Kidney (tissue), 14 donors: Measurements from ENCODE around the gene QSOX2. TPM values are rescaled to one million over a fixed set of nuclear protein-coding genes. Genes with fewer than 3 reads are reported as not detected.

Experiments used
- DNase-seq, 5 donors: peaks; one replicate each; pipeline ENCODE4 v3.0.0-alpha.2; 2013 to 2020
- FAIRE-seq: peaks from 2 replicates; lab custom pipeline; 2012; peaks lifted over from hg19 to GRCh38; lab: Jason Lieb, UNC
- H3K27ac ChIP-seq, 2 donors: one replicate each; pipeline ENCODE4 v1.7.0; 2013; ENCODE audit warnings: low read depth in 2 of 2, low read length in 2 of 2, inconsistent platforms in 1 of 2
- H3K27me3 ChIP-seq: one replicate; pipeline ENCODE4 v1.7.1; 2013; ENCODE audit warnings: low read length, inconsistent platforms; ENCODE audit not compliant: control insufficient read depth, insufficient read depth
- H3K36me3 ChIP-seq, 3 donors: one replicate each; pipeline versions ENCODE4 v1.7.0 to v1.7.1; 2013; ENCODE audit warnings: low read length in 3 of 3, control low read depth in 1 of 3, inconsistent platforms in 1 of 3; ENCODE audit not compliant: insufficient read depth in 3 of 3, control insufficient read depth in 2 of 3
- H3K4me1 ChIP-seq, 3 donors: one replicate each; pipeline versions ENCODE4 v1.7.0 to v1.7.1; 2013; ENCODE audit warnings: low read length in 3 of 3, inconsistent platforms in 1 of 3, low read depth in 1 of 3; ENCODE audit not compliant: control insufficient read depth in 2 of 3, insufficient read depth in 2 of 3
- H3K4me3 ChIP-seq, 3 donors: one replicate each; pipeline versions ENCODE4 v1.7.0 to v1.8.1; 2013; ENCODE audit warnings: low read length in 3 of 3, control low read depth in 1 of 3, inconsistent platforms in 1 of 3
- H3K9ac ChIP-seq, 3 donors: one replicate each; pipeline versions ENCODE4 v1.7.0 to v1.7.1; 2013; ENCODE audit warnings: low read length in 3 of 3, control low read depth in 1 of 3, inconsistent platforms in 1 of 3
- H3K9me3 ChIP-seq, 3 donors: one replicate each; pipeline versions ENCODE4 v1.7.0 to v1.7.1; 2013; ENCODE audit warnings: low read length in 3 of 3, control low read depth in 1 of 3, inconsistent platforms in 1 of 3; ENCODE audit not compliant: control insufficient read depth in 2 of 3, insufficient read depth in 1 of 3
- intact Hi-C: fragments of 100-400 bp; cut with DNase I; formaldehyde crosslinking; loops from one replicate; pipeline ENCODE4 v1.11.1; 2022
- polyA plus RNA-seq: library from polyadenylated mRNA; stranded (reverse); fragments of 350-450 nt; fragmentation: Illumina TruSeq; extraction: RNeasy Lipid Tissue Mini Kit (QIAGEN cat#74804); gene quantifications from one replicate; pipeline ENCODE4 v1.2.3, GENCODE V29; 2014; ENCODE audit warnings: low read depth, low replicate concordance; ENCODE audit not compliant: insufficient read depth
- total RNA-seq: library from RNA; stranded (reverse); fragmentation: NEBNext Ultra II Directional; extraction: Animal tissue kit (Norgen Biotek cat#: 25700); gene quantifications from one replicate; pipeline ENCODE4 v1.2.1, GENCODE V29; 2021
- TF ChIP-seq, protein P1 (sequence below): IDR thresholded peaks from 3 replicates; pipeline ENCODE4 v1.5.1; 2012; ENCODE audit warnings: mild to moderate bottlenecking, moderate library complexity, borderline replicate concordance; ENCODE audit not compliant: insufficient read depth; ENCODE audit errors: extremely low read depth
- donor health status: control.
- donor health status: control.
- donor health status: control.
- donor health status: control.
- donor health status: control.
- donor health status: DM: yes; HTN: yes; CAD: no.
- donor health status: Normal renal cell carcinoma (clear cell type).

Gene QSOX2
- total and polyA plus RNA-seq, 2 donors from 2014 or later = 4.0 to 10.1 TPM

DNA sequence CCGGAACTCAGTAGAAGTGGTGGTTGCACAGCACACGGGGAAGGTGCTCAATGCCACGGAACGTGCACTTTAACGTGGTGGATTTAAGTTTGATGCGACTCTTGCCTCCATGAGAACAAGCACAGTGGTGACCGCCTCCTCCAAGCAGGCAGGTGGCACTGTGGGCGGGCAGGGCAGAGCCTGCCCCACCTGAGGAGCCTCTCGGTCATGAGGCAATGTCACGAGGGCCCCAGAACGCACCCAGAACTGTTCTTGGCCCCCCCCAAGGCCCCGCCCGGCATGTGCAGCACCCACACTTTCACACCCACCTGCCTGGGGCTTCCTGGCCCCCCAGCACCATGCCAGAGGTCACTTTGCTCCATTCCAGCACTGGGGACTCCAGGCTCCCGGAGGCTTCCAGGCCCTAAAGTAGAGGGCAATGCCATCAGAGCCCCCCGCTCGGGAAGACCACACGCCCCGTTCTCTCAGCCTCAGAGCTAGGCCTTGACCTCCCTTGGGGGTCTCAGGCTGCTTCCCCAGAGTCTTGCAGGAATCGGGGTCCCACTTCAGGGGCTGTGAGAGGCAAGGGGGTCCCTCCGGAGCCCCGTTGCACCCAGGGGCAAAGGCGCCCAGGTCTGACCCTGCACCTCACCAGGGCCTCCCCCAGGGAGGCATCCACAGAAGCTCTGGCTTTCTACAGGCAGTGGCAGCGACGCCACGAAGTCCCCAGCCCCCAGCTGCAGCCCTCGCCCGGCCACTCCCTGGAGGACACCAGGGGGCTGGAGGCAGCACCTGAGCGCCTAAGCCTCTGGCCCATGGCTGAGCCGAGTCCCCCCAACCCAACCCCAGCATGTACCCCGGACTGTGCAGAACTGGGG is 44.3 kb upstream of the QSOX2 start:
- intact Hi-C loops = no loop called here
- H3K4me1 ChIP-seq = no peaks in the 10 kb centered on the region
- no peak overlapping the region for H3K4me3 ChIP-seq
- H3K27ac ChIP-seq = no peak overlapping the region
- H3K27me3 ChIP-seq = no peaks in the 10 kb centered on the region
- TF ChIP-seq, protein P1, sequence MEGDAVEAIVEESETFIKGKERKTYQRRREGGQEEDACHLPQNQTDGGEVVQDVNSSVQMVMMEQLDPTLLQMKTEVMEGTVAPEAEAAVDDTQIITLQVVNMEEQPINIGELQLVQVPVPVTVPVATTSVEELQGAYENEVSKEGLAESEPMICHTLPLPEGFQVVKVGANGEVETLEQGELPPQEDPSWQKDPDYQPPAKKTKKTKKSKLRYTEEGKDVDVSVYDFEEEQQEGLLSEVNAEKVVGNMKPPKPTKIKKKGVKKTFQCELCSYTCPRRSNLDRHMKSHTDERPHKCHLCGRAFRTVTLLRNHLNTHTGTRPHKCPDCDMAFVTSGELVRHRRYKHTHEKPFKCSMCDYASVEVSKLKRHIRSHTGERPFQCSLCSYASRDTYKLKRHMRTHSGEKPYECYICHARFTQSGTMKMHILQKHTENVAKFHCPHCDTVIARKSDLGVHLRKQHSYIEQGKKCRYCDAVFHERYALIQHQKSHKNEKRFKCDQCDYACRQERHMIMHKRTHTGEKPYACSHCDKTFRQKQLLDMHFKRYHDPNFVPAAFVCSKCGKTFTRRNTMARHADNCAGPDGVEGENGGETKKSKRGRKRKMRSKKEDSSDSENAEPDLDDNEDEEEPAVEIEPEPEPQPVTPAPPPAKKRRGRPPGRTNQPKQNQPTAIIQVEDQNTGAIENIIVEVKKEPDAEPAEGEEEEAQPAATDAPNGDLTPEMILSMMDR = no peak
- H3K9ac ChIP-seq = no peak overlapping the region
- peak in 1 of 5 donors; percentile 52 for DNase-seq
- no peaks in the 10 kb centered on the region for H3K9me3 ChIP-seq
- no peak for FAIRE-seq
- H3K36me3 ChIP-seq = no peaks in the 10 kb centered on the region

DNA sequence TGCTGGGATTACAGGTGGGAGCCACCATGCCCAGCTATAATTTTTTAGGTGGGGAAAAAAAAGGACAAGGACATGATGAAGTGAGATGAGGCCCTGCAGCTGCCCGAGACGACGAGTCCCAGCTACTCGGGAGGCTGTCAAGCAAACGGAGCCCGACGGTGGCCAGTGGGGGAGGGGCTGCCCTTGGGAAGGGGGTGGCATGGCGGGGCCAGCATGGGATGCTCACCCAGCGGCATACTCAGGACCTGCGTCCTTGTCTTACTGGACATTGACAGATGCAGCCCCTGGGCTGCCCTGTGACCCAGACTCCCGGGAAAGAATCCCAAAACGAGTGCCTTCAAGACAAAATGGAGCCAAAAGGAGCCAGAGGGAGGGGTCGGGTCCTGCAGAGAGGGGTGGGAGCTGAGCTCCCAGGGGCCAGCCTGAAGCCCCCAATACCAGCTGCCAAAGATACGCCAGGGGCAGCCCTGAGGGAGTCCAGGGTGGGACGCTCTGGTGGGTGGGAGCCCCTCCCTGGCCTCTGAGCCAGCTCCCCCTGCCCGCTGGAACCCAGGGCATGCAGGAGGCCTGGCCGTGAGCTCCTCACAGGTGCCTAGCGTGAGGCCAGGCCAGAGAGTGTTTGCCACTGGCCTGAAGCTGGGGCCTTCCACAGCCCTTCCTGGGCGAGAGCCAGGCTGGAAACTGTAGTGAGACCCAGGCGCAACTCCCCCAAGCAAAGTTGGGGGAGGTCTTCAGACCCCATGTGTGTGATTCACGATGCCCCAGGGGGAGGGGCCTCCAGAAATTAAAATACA is 42.5 kb upstream of the QSOX2 start:
- DNase-seq (peak in 1 of 5 donors; percentile 53), FAIRE-seq (no peak)
- H3K9ac ChIP-seq = no peak overlapping the region
- no peak overlapping the region for H3K27ac ChIP-seq
- no peak overlapping the region for H3K4me3 ChIP-seq
- no peaks in the 10 kb centered on the region for H3K9me3 ChIP-seq
- H3K27me3 ChIP-seq = no peaks in the 10 kb centered on the region
- intact Hi-C loops = no loop called here
- H3K36me3 ChIP-seq = no peaks in the 10 kb centered on the region
- peaks cover 0 to 3% (median 0%) of the 10 kb centered on the region in 3 donors for H3K4me1 ChIP-seq
- TF ChIP-seq, protein P1 = no peak

GRCh38 chr9:136286987-136287379 is 41.4 kb upstream of the QSOX2 start:
- intact Hi-C loops = no loop called here
- TF ChIP-seq, protein P1 = no peak
- no peak for FAIRE-seq
- Histone ChIP-seq H3K36me3 (no peaks in the 10 kb centered on the region), H3K27ac (no peak overlapping the region), H3K27me3 (no peaks in the 10 kb centered on the region), H3K4me3 (no peak overlapping the region), H3K4me1 (peaks cover 0 to 4% (median 0%) of the 10 kb centered on the region in 3 donors), H3K9ac (no peak overlapping the region), H3K9me3 (no peaks in the 10 kb centered on the region)
- DNase-seq = peak in 1 of 5 donors; percentile 41
